Pancreas (tissue), 10 donors: ENCODE data around the gene ACTL6A. TPM values are rescaled to one million over a fixed set of nuclear protein-coding genes. Genes with fewer than 3 reads are reported as not detected.
"Not testable (repeated sequence)": the region's sequence is repeated elsewhere in the genome, so short reads cannot be mapped to it uniquely, and the experiment has no call there.

Experiments
- ATAC-seq, 4 donors: fragments of 200-7000 bp; cut with Tn5 transposase; one replicate each; pipeline versions ENCODE4 v1.8.0 to v1.9.1; 2020; ENCODE audit warnings: mild to moderate bottlenecking in 4 of 4, moderate library complexity in 4 of 4
- DNase-seq, 6 donors: peaks; one replicate each; pipeline ENCODE4 v3.0.0-alpha.2; 2020
- FAIRE-seq: peaks from 2 replicates; lab custom pipeline; 2012; peaks lifted over from hg19 to GRCh38; lab: Jason Lieb, UNC
- H3K27ac ChIP-seq, 4 donors: fragments of 200-600 bp; sonication (generic); 1 replicate in 3 of 4; 2 replicates in 1 of 4; pipeline versions ENCODE4 v1.5.0 to v1.8.0; 2020
- H3K27me3 ChIP-seq, 4 donors: fragments of 200-600 bp; one replicate each; pipeline ENCODE4 v1.8.0; 2021
- H3K36me3 ChIP-seq, 3 donors: fragments of 200-600 bp; sonication (generic) in 1 of 3; one replicate each; pipeline versions ENCODE4 v1.5.0 to v1.8.0; 2020 to 2021
- H3K4me1 ChIP-seq, 3 donors: fragments of 200-600 bp; one replicate each; pipeline ENCODE4 v1.8.0; 2021
- H3K4me3 ChIP-seq, 4 donors: fragments of 200-600 bp; sonication (generic) in 2 of 4; one replicate each; pipeline versions ENCODE4 v1.5.0 to v1.8.0; 2020 to 2021
- H3K9me3 ChIP-seq, 4 donors: fragments of 200-600 bp; one replicate each; pipeline ENCODE4 v1.8.0; 2021
- CTCF ChIP-seq, 4 donors: fragments of 200-600 bp; sonication (generic) in 3 of 4; IDR thresholded peaks; one replicate each; pipeline versions ENCODE4 v1.5.0 to v1.8.0; 2021; ENCODE audit warnings: antibody characterized with exemption in 4 of 4
- WGBS, 2 donors: extraction: QIAGEN DNeasy Blood & Tissue Kit; methylation state at CpG; one replicate each; pipeline ENCODE4 v1.1.7; 2013; 5-methylcytosine and 5-hydroxymethylcytosine counted together
- intact Hi-C, 3 donors: fragments of 100-400 bp; cut with DNase I; formaldehyde crosslinking; loops; one replicate each; pipeline versions ENCODE4 v1.11.1 to v1.14.2; 2022
- polyA plus RNA-seq, 2 donors: library from polyadenylated mRNA; stranded (reverse); fragments of 200-250 nt; gene quantifications; one replicate each; pipeline ENCODE4 v1.2.3, GENCODE V29; 2013
- total RNA-seq, 6 donors: library from RNA; stranded (reverse); fragmentation: NEBNext Ultra II Directional in 4 of 6; extraction: Animal tissue kit (Norgen Biotek cat#: 25700) in 4 of 6; gene quantifications; one replicate each; pipeline versions ENCODE4 v1.2.1 to v1.2.4, GENCODE V29; 2021 to 2023
- donor health status: healthy with polysubstance abuse.
- donor health status: DM: no; HTN: no; CAD: no; lungs with moderate emphysema.
- donor health status: DM: no; HTN: no; CAD: no.
- donor health status: control.
- donor health status: control.
- donor health status: Bipolar disorder and iron deficiency.
- donor health status: DM: yes; HTN: yes; CAD: no.
- donor health status: DM: no; HTN: no; CAD: no.
- donor health status: DM: no; HTN: no; CAD: no.
- donor health status: DM: yes; HTN: yes; CAD: no.

ACTL6A gene
- 10 to 100 TPM; 11.2 to 21.4 (median 16.3) TPM for total RNA-seq
- polyA plus RNA-seq: 10 to 100 TPM; 37.9 to 38.1 TPM

- intact Hi-C loops: no loop called here
- peak; percentile 96 to 99 (median 98) for ATAC-seq
- H3K36me3 ChIP-seq: no peaks in the 10 kb centered on the region
- peak within 1 kb of the TSS; percentile 72 to 81 (median 75) for H3K27ac ChIP-seq
- 0% methylated on average over 50 to 55 of the region's 55 CpGs for WGBS, 2 donors
- H3K4me3 ChIP-seq: peak within 1 kb of the TSS; percentile 75 to 90 (median 86)
- peak; percentile 97 to 100 (median 100) for DNase-seq
- H3K4me1 ChIP-seq: peaks cover 0 to 10% (median 5%) of the 10 kb centered on the region in 3 donors
- FAIRE-seq: peak; percentile 97
- TF ChIP-seq CTCF (IDR thresholded peaks at IDR 0.05): no peak
- H3K9me3 ChIP-seq: no peaks in the 10 kb centered on the region
- no peaks in the 10 kb centered on the region for H3K27me3 ChIP-seq
Measured at GRCh38 chr3:179562591-179563270, at the start of gene ACTL6A. Gene ACTL6A (plus strand): TSS chr3:179562926. CDS start chr3:179563093, 167 bp downstream.

GRCh38 chr3:179513862-179514261 lies 48.9 kb upstream of the ACTL6A start:
- no peak overlapping the region for H3K4me3 ChIP-seq
- H3K4me1 ChIP-seq: no peaks in the 10 kb centered on the region
- TF ChIP-seq CTCF (IDR thresholded peaks at IDR 0.05): no peak
- no peaks in the 10 kb centered on the region for H3K36me3 ChIP-seq
- no peak for ATAC-seq
- no peaks in the 10 kb centered on the region for H3K9me3 ChIP-seq
- H3K27ac ChIP-seq: no peak overlapping the region
- 83% methylated on average over 2 of the region's 2 CpGs for WGBS, 2 donors
- intact Hi-C loops: no loop called here
- H3K27me3 ChIP-seq: no peaks in the 10 kb centered on the region
- no peak for DNase-seq
- FAIRE-seq: no peak

GRCh38 chr3:179516461-179517251 lies 46.1 kb upstream of the ACTL6A start:
- DNase-seq, H3K9me3 ChIP-seq, H3K36me3 ChIP-seq, intact Hi-C loops, H3K27me3 ChIP-seq, H3K4me1 ChIP-seq, H3K4me3 ChIP-seq, H3K27ac ChIP-seq, FAIRE-seq, ATAC-seq: not testable (repeated sequence)
- 85 to 86% methylated on average over 9 of the region's 9 CpGs for WGBS, 2 donors

GRCh38 chr3:179526482-179526881 lies 36.2 kb upstream of the ACTL6A start:
- DNase-seq: no peak
- no peak overlapping the region for H3K27ac ChIP-seq
- H3K9me3 ChIP-seq: no peaks in the 10 kb centered on the region
- intact Hi-C loops: no loop called here
- WGBS, 2 donors: 2 to 6% methylated on average over 1 of the region's 1 CpG
- no peaks in the 10 kb centered on the region for H3K4me1 ChIP-seq
- no peak overlapping the region for H3K4me3 ChIP-seq
- no peaks in the 10 kb centered on the region for H3K36me3 ChIP-seq
- no peak for TF ChIP-seq CTCF (IDR thresholded peaks at IDR 0.05)
- ATAC-seq: no peak
- H3K27me3 ChIP-seq: peaks cover 0 to 5% (median 0%) of the 10 kb centered on the region in 4 donors
- FAIRE-seq: no peak

- no peak for TF ChIP-seq CTCF (IDR thresholded peaks at IDR 0.05)
- H3K4me3 ChIP-seq: no peak overlapping the region
- H3K9me3 ChIP-seq: no peaks in the 10 kb centered on the region
- peak in 2 of 6 donors; percentile 5 to 9 for DNase-seq
- WGBS, 2 donors: 22 to 30% methylated on average over 3 of the region's 3 CpGs
- peaks cover 0 to 5% (median 0%) of the 10 kb centered on the region in 4 donors for H3K27me3 ChIP-seq
- FAIRE-seq: no peak
- H3K27ac ChIP-seq: peak overlapping the region in 1 of 4 donors; percentile 23
- peak in 3 of 4 donors; percentile 64 to 84 (median 67) for ATAC-seq
- no peaks in the 10 kb centered on the region for H3K36me3 ChIP-seq
- no peaks in the 10 kb centered on the region for H3K4me1 ChIP-seq
- intact Hi-C loops: no loop called here
Measured at GRCh38 chr3:179526989-179527391, 35.7 kb upstream of the ACTL6A start.
